Panc1 (cell line): Measurements from ENCODE around the gene MACROD1. TPM values are rescaled to one million over a fixed set of nuclear protein-coding genes. Genes with fewer than 3 reads are reported as not detected.

Experiments used
- ATAC-seq: fragments of 200-7000 bp; cut with Tn5 transposase; 2 replicates; pipeline ENCODE4 v1.9.1; 2020; ENCODE audit warnings: mild to moderate bottlenecking, moderate library complexity
- BruUV-seq: library from RNA; stranded (reverse); fragments of 400-500 nt; replicated peaks from 2 replicates; lab custom pipeline; 2021; lab: Mats Ljungman, UMichigan
- CTCF ChIA-PET: fragments of 300-600 bp; sonication (Branson Sonifier 250); formaldehyde crosslinking; loops from one replicate; lab custom pipeline; 2022; ENCODE audit warnings: antibody characterized with exemption; lab: Charles Lee
- POLR2A ChIA-PET: fragments of 300-600 bp; sonication (Branson Sonifier 250); formaldehyde crosslinking; loops from one replicate; lab custom pipeline; 2022; ENCODE audit warnings: antibody characterized with exemption; lab: Charles Lee
- DNase-seq: peaks from one replicate; pipeline ENCODE4 v3.0.0-alpha.2; 2010; ENCODE audit warnings: low read depth, low spot score
- H3K27ac ChIP-seq: 2 replicates; pipeline ENCODE4 v1.5.1; 2011; ENCODE audit warnings: mild to moderate bottlenecking, low read length, inconsistent platforms
- H3K27me3 ChIP-seq: fragments of 200-500 bp; sonication (Bioruptor generic); 2 replicates; pipeline ENCODE4 v1.6.0; 2014; ENCODE audit warnings: low read length, inconsistent platforms; ENCODE audit not compliant: control insufficient read depth, insufficient read depth
- H3K36me3 ChIP-seq: fragments of 200-500 bp; sonication (Bioruptor generic); 2 replicates; pipeline ENCODE4 v1.5.1; 2014; ENCODE audit warnings: inconsistent platforms, mild to moderate bottlenecking, low read length, moderate library complexity; ENCODE audit not compliant: control insufficient read depth, insufficient read depth
- H3K4me1 ChIP-seq: 2 replicates; pipeline ENCODE4 v1.5.1; 2011; ENCODE audit warnings: inconsistent platforms, mild to moderate bottlenecking, low read length, moderate library complexity; ENCODE audit not compliant: control insufficient read depth, insufficient read depth
- H3K4me3 ChIP-seq, 2 experiments: 2 replicates each; pipeline ENCODE4 v1.5.1; 2011 to 2012; ENCODE audit warnings: low read depth in 2 of 2, low read length in 2 of 2, mild to moderate bottlenecking in 2 of 2, inconsistent platforms in 1 of 2, moderate library complexity in 1 of 2
- H3K9me3 ChIP-seq: fragments of 200-500 bp; sonication (Bioruptor generic); 2 replicates; pipeline ENCODE4 v1.5.1; 2014; ENCODE audit warnings: low read depth, mild to moderate bottlenecking, inconsistent platforms, low read length, moderate library complexity; ENCODE audit not compliant: control insufficient read depth, insufficient read depth
- CTCF ChIP-seq: fragments of 450-650 bp; IDR thresholded peaks from 2 replicates; pipeline ENCODE4 v1.5.1; 2017; ENCODE audit warnings: mild to moderate bottlenecking
- POLR2AphosphoS5 ChIP-seq: IDR thresholded peaks from 2 replicates; pipeline ENCODE4 v1.6.1; 2012; ENCODE audit warnings: mild to moderate bottlenecking, low read depth, low read length, moderate library complexity
- REST ChIP-seq, 2 experiments: IDR thresholded peaks; 2 replicates each; pipeline ENCODE4 v1.6.1; 2011 to 2012; ENCODE audit warnings: low read depth in 2 of 2, control low read depth in 1 of 2, low read length in 1 of 2, mild to moderate bottlenecking in 1 of 2, moderate library complexity in 1 of 2; ENCODE audit not compliant: insufficient read depth in 1 of 2
- SIN3A ChIP-seq: IDR thresholded peaks from 2 replicates; pipeline ENCODE4 v1.6.1; 2012; ENCODE audit warnings: low read depth, mild to moderate bottlenecking, low read length, moderate library complexity, borderline replicate concordance; ENCODE audit not compliant: insufficient read depth
- TCF7L2 ChIP-seq: IDR thresholded peaks from 2 replicates; pipeline ENCODE4 v1.6.1; 2011; ENCODE audit warnings: mild to moderate bottlenecking, low read depth, low read length, inconsistent platforms
- in situ Hi-C: cut with HindIII; loops from 2 replicates; pipeline ENCODE4 v1.10.0; 2016; ENCODE audit warnings: low sequenced_read_pairs, low pct_unique_long_range_greater_than_20kb
- intact Hi-C: fragments of 100-400 bp; cut with micrococcal nuclease; formaldehyde crosslinking; loops from one replicate; pipeline ENCODE4 v1.10.0; 2022; ENCODE audit not compliant: unreplicated experiment
- total RNA-seq: library from RNA; stranded (reverse); gene quantifications from one replicate; pipeline ENCODE4 v1.2.1, GENCODE V29; 2021; ENCODE audit not compliant: unreplicated experiment

Gene MACROD1
- total RNA-seq, 1 experiment from 2014 or later: 16.8 TPM

GRCh38 chr11:64072403-64072802 lies 93.5 kb downstream of the MACROD1 start:
- no peak for TF ChIP-seq CTCF
- no peak for TF ChIP-seq POLR2AphosphoS5
- TF ChIP-seq REST (IDR thresholded peaks at IDR 0.05; ENCODE audit: insufficient read depth in 1 of 2, low read depth in 2 of 2, low read length in 1 of 2): no peak
- TF ChIP-seq TCF7L2: no peak
- TF ChIP-seq SIN3A: no peak
- no peak overlapping the region for H3K27ac ChIP-seq
- ChIA-PET POLR2A (no interaction called here), CTCF (no interaction called here)
- no peaks in the 10 kb centered on the region for H3K27me3 ChIP-seq
- ATAC-seq (no peak), DNase-seq (no peak)
- H3K4me3 ChIP-seq: no peak overlapping the region
- no TSS peak for BruUV-seq
- in situ Hi-C loops: loop anchor here (10.0 kb wide), 1 partner anchor 68 kb away; no protein-coding TSS in a partner anchor
- no peaks in the 10 kb centered on the region for H3K4me1 ChIP-seq
- H3K36me3 ChIP-seq: no peaks in the 10 kb centered on the region
- H3K9me3 ChIP-seq: no peaks in the 10 kb centered on the region
- intact Hi-C loops: no loop called here

- DNase-seq (no peak), ATAC-seq (no peak)
- Histone ChIP-seq H3K36me3 (no peaks in the 10 kb centered on the region), H3K4me1 (no peaks in the 10 kb centered on the region), H3K4me3 (no peak overlapping the region), H3K27me3 (no peaks in the 10 kb centered on the region), H3K9me3 (no peaks in the 10 kb centered on the region), H3K27ac (no peak overlapping the region)
- CTCF ChIA-PET: no interaction called here
- intact Hi-C loops: no loop called here
- in situ Hi-C loops: loop anchor here (10.0 kb wide), 1 partner anchor 67 kb away; no protein-coding TSS in a partner anchor
- TF ChIP-seq TCF7L2: no peak
- no peak for TF ChIP-seq SIN3A
- TF ChIP-seq POLR2AphosphoS5: no peak
- no peak for TF ChIP-seq REST (IDR thresholded peaks at IDR 0.05; ENCODE audit: insufficient read depth in 1 of 2, low read depth in 2 of 2, low read length in 1 of 2)
- TF ChIP-seq CTCF: no peak
- BruUV-seq: no TSS peak
- POLR2A ChIA-PET: no interaction called here
These were observed 94.1 kb downstream of the MACROD1 start for GRCh38 chr11:64071849-64072248.
